ENCODE measurements around the gene CHST9. TPM values are rescaled to one million over a fixed set of nuclear protein-coding genes. Genes with fewer than 3 reads are reported as not detected.

Gene CHST9
- total RNA-seq, 6 experiments from 2014 or later, result 3.8 to 24.2 (median 9.8) TPM

DNA sequence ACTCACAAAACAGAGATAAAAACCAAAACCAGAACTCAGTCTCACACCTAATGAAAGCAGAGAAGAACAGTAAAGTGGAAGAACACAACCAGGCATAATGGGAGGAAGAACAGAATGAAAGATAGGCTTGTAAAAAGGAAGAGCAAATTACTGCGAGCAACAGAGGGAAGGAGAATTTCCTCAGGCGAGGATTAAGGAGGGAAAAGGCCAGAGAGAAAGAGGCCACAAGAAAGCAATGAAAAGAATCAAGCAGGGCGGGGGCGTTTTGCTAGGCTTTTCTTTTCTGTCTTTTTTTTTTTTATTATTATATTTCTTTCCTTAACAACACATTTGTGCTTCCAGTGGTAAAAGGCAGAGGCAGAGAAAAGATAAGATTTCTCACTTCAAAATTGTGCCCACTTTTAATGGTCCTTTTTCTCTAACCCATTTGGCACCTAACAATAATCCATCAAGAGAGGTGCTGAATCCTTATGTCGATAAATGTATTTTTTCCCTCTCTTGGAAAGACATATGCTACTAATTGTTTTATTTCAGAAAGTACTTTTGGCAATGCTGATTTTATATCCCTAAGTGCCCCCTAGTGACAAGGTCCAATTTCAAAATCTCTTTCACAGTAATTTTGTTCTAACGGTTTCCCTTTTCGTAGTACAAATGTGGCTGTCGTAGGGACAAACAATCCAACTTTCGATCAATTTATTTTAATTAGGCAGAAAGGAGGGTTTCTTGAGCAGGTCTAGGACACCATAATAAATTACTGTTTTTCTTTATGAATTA is 180.9 kb downstream of the CHST9 start:
- intact Hi-C loops (cut with DNase I), result no loop called here
- WGBS (ENCODE audit: insufficient coverage, low coverage, low lambda C conversion rate, missing lambda C conversion rate), result 57% methylated on average over 9 of the region's 9 CpGs
- no peaks in the 10 kb centered on the region for H3K27me3 ChIP-seq
- DNase-seq (no peak), ATAC-seq (peak in 2 of 4 donors; percentile 40 to 56)
- TF ChIP-seq, protein P1, sequence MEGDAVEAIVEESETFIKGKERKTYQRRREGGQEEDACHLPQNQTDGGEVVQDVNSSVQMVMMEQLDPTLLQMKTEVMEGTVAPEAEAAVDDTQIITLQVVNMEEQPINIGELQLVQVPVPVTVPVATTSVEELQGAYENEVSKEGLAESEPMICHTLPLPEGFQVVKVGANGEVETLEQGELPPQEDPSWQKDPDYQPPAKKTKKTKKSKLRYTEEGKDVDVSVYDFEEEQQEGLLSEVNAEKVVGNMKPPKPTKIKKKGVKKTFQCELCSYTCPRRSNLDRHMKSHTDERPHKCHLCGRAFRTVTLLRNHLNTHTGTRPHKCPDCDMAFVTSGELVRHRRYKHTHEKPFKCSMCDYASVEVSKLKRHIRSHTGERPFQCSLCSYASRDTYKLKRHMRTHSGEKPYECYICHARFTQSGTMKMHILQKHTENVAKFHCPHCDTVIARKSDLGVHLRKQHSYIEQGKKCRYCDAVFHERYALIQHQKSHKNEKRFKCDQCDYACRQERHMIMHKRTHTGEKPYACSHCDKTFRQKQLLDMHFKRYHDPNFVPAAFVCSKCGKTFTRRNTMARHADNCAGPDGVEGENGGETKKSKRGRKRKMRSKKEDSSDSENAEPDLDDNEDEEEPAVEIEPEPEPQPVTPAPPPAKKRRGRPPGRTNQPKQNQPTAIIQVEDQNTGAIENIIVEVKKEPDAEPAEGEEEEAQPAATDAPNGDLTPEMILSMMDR (IDR thresholded peaks at IDR 0.05), result peak; percentile 20 to 35 (median 30)
- TF ChIP-seq POLR2A (IDR thresholded peaks at IDR 0.05), result no peak
- H3K4me1 ChIP-seq, result no peaks in the 10 kb centered on the region
- no peaks in the 10 kb centered on the region for H3K36me3 ChIP-seq
- H3K9me3 ChIP-seq, result no peaks in the 10 kb centered on the region
- no peak overlapping the region for H3K27ac ChIP-seq
- H3K4me3 ChIP-seq, result no peak overlapping the region

DNA sequence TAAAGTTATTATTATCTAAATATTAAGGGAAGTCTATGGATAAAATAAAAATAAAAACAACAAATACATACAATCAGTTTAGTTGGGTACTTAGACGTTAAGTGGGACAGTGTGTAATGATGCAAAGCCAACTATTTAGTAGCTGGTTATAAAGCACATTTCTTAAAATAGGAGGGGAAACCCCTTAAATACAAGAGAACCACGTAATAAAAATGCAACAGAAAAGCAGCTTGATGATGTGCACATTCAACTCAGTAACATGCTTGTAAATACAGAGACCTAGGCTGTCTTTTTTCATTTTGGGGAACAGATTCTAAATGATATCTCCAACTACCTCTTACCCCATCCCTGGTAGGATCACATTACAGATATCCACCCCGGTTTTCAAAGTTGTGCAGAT is 185.3 kb downstream of the CHST9 start:
- no peak for DNase-seq
- Histone ChIP-seq H3K36me3 (peaks cover 0 to 2% (median 0%) of the 10 kb centered on the region in 4 donors), H3K9me3 (no peaks in the 10 kb centered on the region), H3K4me1 (no peaks in the 10 kb centered on the region), H3K4me3 (no peak overlapping the region), H3K27me3 (no peaks in the 10 kb centered on the region), H3K27ac (no peak overlapping the region)
- TF ChIP-seq POLR2A (IDR thresholded peaks at IDR 0.05), result no peak
- TF ChIP-seq, protein P1 (IDR thresholded peaks at IDR 0.05), result no peak
- ATAC-seq, result no peak
- WGBS (ENCODE audit: insufficient coverage, low coverage, low lambda C conversion rate, missing lambda C conversion rate), result 37% methylated on average over 3 of the region's 3 CpGs
- intact Hi-C loops (cut with DNase I), result no loop called here

DNA sequence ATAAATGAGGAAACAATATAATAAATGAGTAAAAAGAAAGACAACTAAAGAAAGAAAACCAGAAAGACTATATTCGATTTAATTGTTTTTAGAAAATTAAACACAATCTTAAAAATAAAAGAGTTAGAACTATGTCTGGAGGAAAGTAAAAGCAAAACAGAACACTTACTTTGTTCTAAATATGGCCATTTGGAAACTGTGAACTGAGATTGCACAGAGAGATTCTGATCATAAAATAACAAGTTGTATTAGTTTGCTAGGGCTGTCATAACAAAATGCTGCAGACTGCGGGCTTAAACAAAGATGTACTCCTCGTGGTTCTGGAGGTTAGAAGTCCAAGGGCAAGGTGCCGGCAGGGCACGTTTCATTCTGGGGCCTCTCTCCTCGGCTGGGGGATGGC is 191.5 kb downstream of the CHST9 start:
- no peaks in the 10 kb centered on the region for H3K27me3 ChIP-seq
- H3K36me3 ChIP-seq, result peaks cover 0 to 2% (median 0%) of the 10 kb centered on the region in 4 donors
- WGBS (ENCODE audit: insufficient coverage, low coverage, low lambda C conversion rate, missing lambda C conversion rate), result 88% methylated on average over 1 of the region's 6 CpGs
- ATAC-seq (no peak), DNase-seq (no peak)
- no peaks in the 10 kb centered on the region for H3K9me3 ChIP-seq
- H3K27ac ChIP-seq, result no peak overlapping the region
- intact Hi-C loops (cut with DNase I), result no loop called here
- H3K4me1 ChIP-seq, result no peaks in the 10 kb centered on the region
- TF ChIP-seq POLR2A (IDR thresholded peaks at IDR 0.05), result no peak
- TF ChIP-seq, protein P1 (IDR thresholded peaks at IDR 0.05), result no peak
- H3K4me3 ChIP-seq, result no peak overlapping the region

DNA sequence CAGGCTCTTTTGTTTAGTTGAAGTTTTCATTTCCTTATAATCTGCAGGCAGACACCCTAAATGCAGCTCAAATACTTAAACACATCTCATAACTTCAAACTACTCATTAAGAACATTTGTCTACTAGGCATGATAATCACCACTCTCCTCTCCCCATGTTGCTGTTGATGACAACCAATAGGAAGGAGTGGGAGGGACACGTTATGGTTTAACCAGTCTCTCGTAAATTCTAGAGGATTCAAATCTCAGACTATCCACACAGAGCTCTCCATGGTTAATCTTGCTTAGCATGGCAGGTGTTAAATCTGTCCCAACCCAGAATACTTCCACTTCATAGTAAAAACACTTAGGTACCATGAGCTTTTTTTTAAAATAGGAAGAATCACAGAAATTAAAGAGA is 192.2 kb downstream of the CHST9 start:
- no peak overlapping the region for H3K4me3 ChIP-seq
- no peak for ATAC-seq
- no peak overlapping the region for H3K27ac ChIP-seq
- no peaks in the 10 kb centered on the region for H3K27me3 ChIP-seq
- peaks cover 0 to 2% (median 0%) of the 10 kb centered on the region in 4 donors for H3K36me3 ChIP-seq
- TF ChIP-seq, protein P1 (IDR thresholded peaks at IDR 0.05), result no peak
- TF ChIP-seq POLR2A (IDR thresholded peaks at IDR 0.05), result no peak
- no peaks in the 10 kb centered on the region for H3K9me3 ChIP-seq
- intact Hi-C loops (cut with DNase I), result no loop called here
- no peak for DNase-seq
- H3K4me1 ChIP-seq, result no peaks in the 10 kb centered on the region
- 82% methylated on average over 2 of the region's 2 CpGs for WGBS (ENCODE audit: insufficient coverage, low coverage, low lambda C conversion rate, missing lambda C conversion rate)
